ENCODE results near the gene RRP9. TPM values are rescaled to one million over a fixed set of nuclear protein-coding genes. Genes with fewer than 3 reads are reported as not detected.
"Not testable (repeated sequence)": the region's sequence is repeated elsewhere in the genome, so short reads cannot be mapped to it uniquely, and the experiment has no call there.

Gene RRP9
- total RNA-seq, 1 donor = 32.3 TPM

- DNase-seq (ENCODE audit: low read depth in 2 of 3, low spot score in 2 of 3) = no peak
Measured at GRCh38 chr3:51916418-51916817, 25.3 kb downstream of the RRP9 start.

- DNase-seq (ENCODE audit: low read depth in 2 of 3, low spot score in 2 of 3) = no peak
Measured at GRCh38 chr3:51908026-51908425, 33.7 kb downstream of the RRP9 start.

- no peak for DNase-seq (ENCODE audit: low read depth in 2 of 3, low spot score in 2 of 3)
Measured at GRCh38 chr3:51904034-51904823, 37.5 kb downstream of the RRP9 start.

- DNase-seq (ENCODE audit: low read depth in 2 of 3, low spot score in 2 of 3) = not testable (repeated sequence)
Measured at GRCh38 chr3:51902361-51902760, 39.3 kb downstream of the RRP9 start.

GRCh38 chr3:51900043-51900442, 41.7 kb downstream of the RRP9 start:
- DNase-seq (ENCODE audit: low read depth in 2 of 3, low spot score in 2 of 3) = not testable (repeated sequence)

GRCh38 chr3:51897391-51897790, 44.3 kb downstream of the RRP9 start:
- DNase-seq (ENCODE audit: low read depth in 2 of 3, low spot score in 2 of 3) = no peak

GRCh38 chr3:51896607-51897305, 44.9 kb downstream of the RRP9 start:
- no peak for DNase-seq (ENCODE audit: low read depth in 2 of 3, low spot score in 2 of 3)

- no peak for DNase-seq (ENCODE audit: low read depth in 2 of 3, low spot score in 2 of 3)
Measured at GRCh38 chr3:51894939-51895338, 46.8 kb downstream of the RRP9 start.

- DNase-seq (ENCODE audit: low read depth in 2 of 3, low spot score in 2 of 3) = no peak
Measured at GRCh38 chr3:51894391-51894790, 47.3 kb downstream of the RRP9 start.

GRCh38 chr3:51891242-51892039, 50.3 kb downstream of the RRP9 start:
- peak in 2 of 3 donors; percentile 8 to 39 for DNase-seq (ENCODE audit: low read depth in 2 of 3, low spot score in 2 of 3)

- no peak for DNase-seq (ENCODE audit: low read depth in 2 of 3, low spot score in 2 of 3)
Measured at GRCh38 chr3:51888463-51889105, 53.1 kb downstream of the RRP9 start.

- no peak for DNase-seq (ENCODE audit: low read depth in 2 of 3, low spot score in 2 of 3)
Measured at GRCh38 chr3:51887620-51888019, 54.1 kb downstream of the RRP9 start.

- no peak for DNase-seq (ENCODE audit: low read depth in 2 of 3, low spot score in 2 of 3)
Measured at GRCh38 chr3:51886447-51886846, 55.3 kb downstream of the RRP9 start.

Small RNA genes within 50 kb of the gene (small RNA-seq; reads per million reads assigned to genes)
- not detected for gene AC115284.1

Other genes with a start within 250 kb of the RRP9 start
- 0.27 TPM for gene GRM2, start 234.8 kb downstream of the RRP9 start, total RNA-seq
- not detected for gene IQCF6, start 162.7 kb downstream of the RRP9 start, total RNA-seq
- not detected for gene IQCF2, start 80.3 kb downstream of the RRP9 start, total RNA-seq
- 0.27 TPM for gene IQCF5, start 66.3 kb downstream of the RRP9 start, total RNA-seq
- not detected for gene IQCF1, start 38.6 kb downstream of the RRP9 start, total RNA-seq
- 21.8 TPM for gene PARP3, start 459 bp upstream of the RRP9 start, total RNA-seq
- under 0.01 TPM for gene GPR62, start 13.5 kb upstream of the RRP9 start, total RNA-seq
- 4.0 TPM for gene PCBP4, start 25.6 kb upstream of the RRP9 start, total RNA-seq
- gene ABHD14B, start 32.1 kb upstream of the RRP9 start, total RNA-seq = 103 TPM
- gene ABHD14A, start 33.2 kb upstream of the RRP9 start, total RNA-seq = 28.5 TPM
- gene ACY1, start 41.6 kb upstream of the RRP9 start, total RNA-seq = 38.0 TPM
- 3,278 TPM for gene RPL29, start 54.0 kb upstream of the RRP9 start, total RNA-seq
- 25.3 TPM for gene DUSP7, start 114.7 kb upstream of the RRP9 start, total RNA-seq
- 6.7 TPM for gene POC1A, start 212.5 kb upstream of the RRP9 start, total RNA-seq